HEK293 (cell line): ENCODE measurements around the gene LLGL2.

ENCODE experiments used
- CTCF ChIA-PET: fragments of 350-600 bp; formaldehyde crosslinking; extraction: SDS; loops from one replicate; lab custom pipeline; 2021; ENCODE audit warnings: antibody characterized with exemption; lab: Yijun Ruan, JAX
- POLR2A ChIA-PET: fragments of 300-600 bp; formaldehyde crosslinking; extraction: SDS; loops from one replicate; lab custom pipeline; 2020; ENCODE audit warnings: antibody characterized with exemption, inconsistent platforms; lab: Yijun Ruan, JAX
- H3K27ac ChIP-seq: fragments of 200-500 bp; sonication (Bioruptor generic); 2 replicates; pipeline ENCODE4 v1.5.1; 2014; ENCODE audit warnings: low read depth, low read length, control low read depth, inconsistent platforms; ENCODE audit errors: extremely low read depth
- H3K36me3 ChIP-seq, 2 experiments: fragments of 200-500 bp in 1 of 2; sonication (Bioruptor generic) in 1 of 2; 1 replicate in 1 of 2; 2 replicates in 1 of 2; pipeline ENCODE4 v1.5.1; 2014 to 2017; ENCODE audit warnings: inconsistent platforms in 2 of 2, low read length in 2 of 2; ENCODE audit not compliant: control insufficient read depth in 2 of 2, insufficient read depth in 1 of 2
- H3K4me1 ChIP-seq: fragments of 200-500 bp; sonication (Bioruptor generic); 2 replicates; pipeline ENCODE4 v1.5.1; 2014; ENCODE audit warnings: mild to moderate bottlenecking, low read length, inconsistent platforms; ENCODE audit not compliant: control insufficient read depth, insufficient read depth
- H3K4me3 ChIP-seq: 2 replicates; pipeline ENCODE4 v1.5.1; 2011; ENCODE audit warnings: low read depth, mild to moderate bottlenecking, control low read depth, low read length, moderate library complexity
- H3K9me3 ChIP-seq: fragments of 200-500 bp; sonication (Bioruptor generic); 2 replicates; pipeline ENCODE4 v1.5.1; 2014; ENCODE audit warnings: low read depth, low read length, inconsistent platforms; ENCODE audit not compliant: control insufficient read depth, insufficient read depth
- GLI2 ChIP-seq: fragments of 450-650 bp; formaldehyde crosslinking; IDR thresholded peaks from 2 replicates; pipeline ENCODE4; 2017; ENCODE audit warnings: missing biosample characterization, missing genetic modification characterization, low read depth, borderline replicate concordance
- GLIS1 ChIP-seq: fragments of 450-650 bp; formaldehyde crosslinking; IDR thresholded peaks from 2 replicates; pipeline ENCODE4 v1.5.1; 2016; ENCODE audit warnings: missing biosample characterization, missing genetic modification characterization
- KLF7 ChIP-seq: fragments of 450-650 bp; formaldehyde crosslinking; IDR thresholded peaks from 2 replicates; pipeline ENCODE4 v1.5.1; 2016; ENCODE audit warnings: missing biosample characterization, missing genetic modification characterization, borderline replicate concordance
- SCRT2 ChIP-seq: fragments of 450-650 bp; formaldehyde crosslinking; IDR thresholded peaks from 2 replicates; pipeline ENCODE4 v1.5.1; 2016; ENCODE audit warnings: missing biosample characterization, missing genetic modification characterization
- SP7 ChIP-seq: fragments of 450-650 bp; formaldehyde crosslinking; IDR thresholded peaks from 2 replicates; pipeline ENCODE4 v1.5.1; 2016; ENCODE audit warnings: missing biosample characterization, missing genetic modification characterization
- ZNF112 ChIP-seq: fragments of 450-650 bp; formaldehyde crosslinking; IDR thresholded peaks from 2 replicates; pipeline ENCODE4 v1.5.0; 2017; ENCODE audit warnings: missing biosample characterization, missing genetic modification characterization
- ZNF23 ChIP-seq: fragments of 450-650 bp; formaldehyde crosslinking; IDR thresholded peaks from 2 replicates; pipeline ENCODE4 v1.5.1; 2016; ENCODE audit warnings: missing biosample characterization, missing genetic modification characterization, borderline replicate concordance
- ZNF404 ChIP-seq: fragments of 450-650 bp; formaldehyde crosslinking; IDR thresholded peaks from 2 replicates; pipeline ENCODE4 v1.5.1; 2017; ENCODE audit warnings: missing biosample characterization, missing genetic modification characterization
- ZNF530 ChIP-seq: fragments of 450-650 bp; formaldehyde crosslinking; IDR thresholded peaks from 2 replicates; pipeline ENCODE4 v1.5.1; 2016; ENCODE audit warnings: low read depth, missing biosample characterization, missing genetic modification characterization
- ZNF560 ChIP-seq: fragments of 450-650 bp; formaldehyde crosslinking; IDR thresholded peaks from 2 replicates; pipeline ENCODE4 v1.5.1; 2017; ENCODE audit warnings: missing biosample characterization, missing genetic modification characterization, borderline replicate concordance
- ZNF623 ChIP-seq: fragments of 450-650 bp; formaldehyde crosslinking; IDR thresholded peaks from 2 replicates; pipeline ENCODE4 v1.5.1; 2016; ENCODE audit warnings: missing biosample characterization, missing genetic modification characterization
- ZNF626 ChIP-seq: fragments of 450-650 bp; sonication (Bioruptor Pico); formaldehyde crosslinking; IDR thresholded peaks from 2 replicates; pipeline ENCODE4 v1.5.1; 2018; ENCODE audit warnings: missing biosample characterization, missing genetic modification characterization, inconsistent platforms
- TF ChIP-seq, protein P1 (sequence below): fragments of 450-650 bp; formaldehyde crosslinking; IDR thresholded peaks from 2 replicates; pipeline ENCODE4 v1.5.1; 2016; ENCODE audit warnings: missing biosample characterization, missing genetic modification characterization
- TF ChIP-seq, protein P2 (sequence below): fragments of 450-650 bp; formaldehyde crosslinking; IDR thresholded peaks from 2 replicates; pipeline ENCODE4 v1.5.1; 2016; ENCODE audit warnings: missing biosample characterization, missing genetic modification characterization
- TF ChIP-seq, protein P3 (sequence below): fragments of 450-650 bp; formaldehyde crosslinking; IDR thresholded peaks from 2 replicates; pipeline ENCODE4 v1.5.1; 2016; ENCODE audit warnings: missing biosample characterization, missing genetic modification characterization

LLGL2 gene

DNA sequence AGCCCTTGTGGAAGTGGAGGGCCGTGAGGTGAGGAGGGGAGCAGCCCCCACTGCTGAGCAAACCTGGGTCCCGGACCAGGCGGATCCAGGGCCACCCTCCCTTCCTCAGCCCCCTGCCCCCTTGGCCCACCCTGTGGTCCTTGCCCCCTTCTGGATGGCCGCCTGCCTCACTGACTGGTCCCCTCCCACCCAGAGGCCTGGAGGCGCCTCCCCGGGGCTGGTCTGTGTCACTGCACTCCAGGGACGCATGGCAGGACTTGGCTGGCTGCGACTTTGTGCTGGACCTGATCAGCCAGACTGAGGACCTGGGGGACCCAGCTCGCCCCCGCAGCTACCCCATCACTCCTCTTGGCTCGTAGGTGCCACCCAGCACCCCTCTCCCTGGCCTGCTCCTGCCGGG is 88.5 kb downstream of the LLGL2 start:
- Histone ChIP-seq H3K4me1 (no peaks in the 10 kb centered on the region), H3K27ac (no peak overlapping the region), H3K36me3 (no peaks in the 10 kb centered on the region), H3K9me3 (no peaks in the 10 kb centered on the region), H3K4me3 (no peak overlapping the region)
- POLR2A ChIA-PET: interaction anchor here (0.8 kb wide), 1 partner anchor 16 kb away, joined by 3 read pairs; no protein-coding TSS in a partner anchor
- CTCF ChIA-PET: interaction anchor here (0.5 to 10.3 kb wide), 10 partner anchors 13 to 136 kb away, joined by 3 to 102 read pairs (median 4); partner anchors contain the start of gene SMIM5
- TF ChIP-seq GLI2 (tag by site-specific recombination): no peak
- TF ChIP-seq SP7 (tag by site-specific recombination): no peak
- no peak for TF ChIP-seq ZNF530
- no peak for TF ChIP-seq ZNF404 (tag by site-specific recombination)
- TF ChIP-seq GLIS1 (tag by site-specific recombination): 0 out of 2 replicates have a peak, but pooled peaks have one; percentile 10
- no peak for TF ChIP-seq KLF7
- TF ChIP-seq, protein P1, sequence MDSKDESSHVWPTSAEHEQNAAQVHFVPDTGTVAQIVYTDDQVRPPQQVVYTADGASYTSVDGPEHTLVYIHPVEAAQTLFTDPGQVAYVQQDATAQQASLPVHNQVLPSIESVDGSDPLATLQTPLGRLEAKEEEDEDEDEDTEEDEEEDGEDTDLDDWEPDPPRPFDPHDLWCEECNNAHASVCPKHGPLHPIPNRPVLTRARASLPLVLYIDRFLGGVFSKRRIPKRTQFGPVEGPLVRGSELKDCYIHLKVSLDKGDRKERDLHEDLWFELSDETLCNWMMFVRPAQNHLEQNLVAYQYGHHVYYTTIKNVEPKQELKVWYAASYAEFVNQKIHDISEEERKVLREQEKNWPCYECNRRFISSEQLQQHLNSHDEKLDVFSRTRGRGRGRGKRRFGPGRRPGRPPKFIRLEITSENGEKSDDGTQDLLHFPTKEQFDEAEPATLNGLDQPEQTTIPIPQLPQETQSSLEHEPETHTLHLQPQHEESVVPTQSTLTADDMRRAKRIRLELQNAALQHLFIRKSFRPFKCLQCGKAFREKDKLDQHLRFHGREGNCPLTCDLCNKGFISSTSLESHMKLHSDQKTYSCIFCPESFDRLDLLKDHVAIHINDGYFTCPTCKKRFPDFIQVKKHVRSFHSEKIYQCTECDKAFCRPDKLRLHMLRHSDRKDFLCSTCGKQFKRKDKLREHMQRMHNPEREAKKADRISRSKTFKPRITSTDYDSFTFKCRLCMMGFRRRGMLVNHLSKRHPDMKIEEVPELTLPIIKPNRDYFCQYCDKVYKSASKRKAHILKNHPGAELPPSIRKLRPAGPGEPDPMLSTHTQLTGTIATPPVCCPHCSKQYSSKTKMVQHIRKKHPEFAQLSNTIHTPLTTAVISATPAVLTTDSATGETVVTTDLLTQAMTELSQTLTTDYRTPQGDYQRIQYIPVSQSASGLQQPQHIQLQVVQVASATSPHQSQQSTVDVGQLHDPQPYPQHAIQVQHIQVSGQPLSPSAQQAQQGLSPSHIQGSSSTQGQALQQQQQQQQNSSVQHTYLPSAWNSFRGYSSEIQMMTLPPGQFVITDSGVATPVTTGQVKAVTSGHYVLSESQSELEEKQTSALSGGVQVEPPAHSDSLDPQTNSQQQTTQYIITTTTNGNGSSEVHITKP (tag by site-specific recombination): no peak

DNA sequence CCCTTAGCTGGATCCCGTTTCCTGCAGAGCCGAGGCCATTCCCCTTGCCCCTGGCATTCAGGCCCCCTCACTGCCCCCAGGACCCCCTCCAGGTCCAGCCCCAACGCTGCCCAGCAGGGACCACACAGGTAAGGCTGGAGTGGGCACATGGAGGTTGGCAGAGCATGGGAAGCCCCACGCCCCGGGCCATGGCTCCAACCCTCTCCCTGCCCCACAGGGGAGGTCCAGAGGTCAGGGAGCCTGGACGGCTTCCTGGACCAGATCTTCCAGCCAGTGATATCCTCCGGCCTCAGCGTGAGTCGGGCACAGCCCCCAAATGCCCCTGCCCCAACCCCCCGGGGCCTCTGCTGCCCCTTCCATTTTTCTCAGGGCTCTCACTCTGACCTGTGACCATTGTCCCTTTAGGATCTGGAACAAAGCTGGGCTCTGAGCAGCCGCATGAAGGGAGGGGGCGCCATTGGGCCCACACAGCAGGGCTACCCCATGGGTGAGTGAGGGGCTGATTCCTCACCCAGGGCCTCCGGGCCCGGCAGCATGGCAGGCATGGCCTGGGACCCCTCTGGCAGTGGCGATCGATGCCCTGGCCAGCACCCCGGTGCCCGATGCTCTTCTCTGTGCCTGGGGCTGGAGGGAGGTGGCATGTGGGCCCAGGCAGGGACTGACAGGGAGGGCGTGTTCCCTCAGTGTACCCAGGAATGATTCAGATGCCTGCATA is 89.2 kb downstream of the LLGL2 start:
- ChIA-PET CTCF (interaction anchor here (0.5 to 10.3 kb wide), 12 partner anchors 14 to 135 kb away, joined by 3 to 102 read pairs (median 5); partner anchors contain the start of gene SMIM5), POLR2A (no interaction called here)

DNA sequence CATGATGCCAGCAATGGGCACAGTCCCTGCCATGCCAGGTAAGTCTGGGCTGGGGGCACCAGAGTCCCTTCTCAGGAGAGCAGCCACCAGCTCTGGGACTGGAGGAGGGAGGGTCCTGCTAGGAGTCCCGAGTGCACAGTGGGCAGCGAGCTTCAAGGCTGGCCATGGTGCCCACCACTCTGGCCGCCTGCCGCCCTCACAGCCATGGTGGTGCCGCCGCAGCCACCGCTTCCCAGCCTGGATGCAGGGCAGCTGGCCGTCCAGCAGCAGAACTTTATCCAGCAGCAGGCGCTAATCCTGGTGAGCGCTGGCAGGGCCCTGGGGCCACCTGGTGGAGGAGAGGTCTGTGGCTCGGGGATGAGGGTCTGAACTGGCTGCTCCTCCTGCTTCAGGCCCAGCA is 89.8 kb downstream of the LLGL2 start:
- no peak overlapping the region for H3K4me3 ChIP-seq
- TF ChIP-seq ZNF560 (tag by site-specific recombination) (no peak), ZNF626 (tag by site-specific recombination) (no peak), ZNF623 (tag by site-specific recombination) (peak; percentile 46; the same call in 1 of the 2 replicates), SCRT2 (tag by site-specific recombination) (no peak), ZNF112 (no peak)
- TF ChIP-seq, protein P2, sequence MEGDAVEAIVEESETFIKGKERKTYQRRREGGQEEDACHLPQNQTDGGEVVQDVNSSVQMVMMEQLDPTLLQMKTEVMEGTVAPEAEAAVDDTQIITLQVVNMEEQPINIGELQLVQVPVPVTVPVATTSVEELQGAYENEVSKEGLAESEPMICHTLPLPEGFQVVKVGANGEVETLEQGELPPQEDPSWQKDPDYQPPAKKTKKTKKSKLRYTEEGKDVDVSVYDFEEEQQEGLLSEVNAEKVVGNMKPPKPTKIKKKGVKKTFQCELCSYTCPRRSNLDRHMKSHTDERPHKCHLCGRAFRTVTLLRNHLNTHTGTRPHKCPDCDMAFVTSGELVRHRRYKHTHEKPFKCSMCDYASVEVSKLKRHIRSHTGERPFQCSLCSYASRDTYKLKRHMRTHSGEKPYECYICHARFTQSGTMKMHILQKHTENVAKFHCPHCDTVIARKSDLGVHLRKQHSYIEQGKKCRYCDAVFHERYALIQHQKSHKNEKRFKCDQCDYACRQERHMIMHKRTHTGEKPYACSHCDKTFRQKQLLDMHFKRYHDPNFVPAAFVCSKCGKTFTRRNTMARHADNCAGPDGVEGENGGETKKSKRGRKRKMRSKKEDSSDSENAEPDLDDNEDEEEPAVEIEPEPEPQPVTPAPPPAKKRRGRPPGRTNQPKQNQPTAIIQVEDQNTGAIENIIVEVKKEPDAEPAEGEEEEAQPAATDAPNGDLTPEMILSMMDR (tag by site-specific recombination): peak; percentile 56
- TF ChIP-seq, protein P3, sequence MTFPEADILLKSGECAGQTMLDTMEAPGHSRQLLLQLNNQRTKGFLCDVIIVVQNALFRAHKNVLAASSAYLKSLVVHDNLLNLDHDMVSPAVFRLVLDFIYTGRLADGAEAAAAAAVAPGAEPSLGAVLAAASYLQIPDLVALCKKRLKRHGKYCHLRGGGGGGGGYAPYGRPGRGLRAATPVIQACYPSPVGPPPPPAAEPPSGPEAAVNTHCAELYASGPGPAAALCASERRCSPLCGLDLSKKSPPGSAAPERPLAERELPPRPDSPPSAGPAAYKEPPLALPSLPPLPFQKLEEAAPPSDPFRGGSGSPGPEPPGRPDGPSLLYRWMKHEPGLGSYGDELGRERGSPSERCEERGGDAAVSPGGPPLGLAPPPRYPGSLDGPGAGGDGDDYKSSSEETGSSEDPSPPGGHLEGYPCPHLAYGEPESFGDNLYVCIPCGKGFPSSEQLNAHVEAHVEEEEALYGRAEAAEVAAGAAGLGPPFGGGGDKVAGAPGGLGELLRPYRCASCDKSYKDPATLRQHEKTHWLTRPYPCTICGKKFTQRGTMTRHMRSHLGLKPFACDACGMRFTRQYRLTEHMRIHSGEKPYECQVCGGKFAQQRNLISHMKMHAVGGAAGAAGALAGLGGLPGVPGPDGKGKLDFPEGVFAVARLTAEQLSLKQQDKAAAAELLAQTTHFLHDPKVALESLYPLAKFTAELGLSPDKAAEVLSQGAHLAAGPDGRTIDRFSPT (tag by site-specific recombination): peak; percentile 36
- ChIA-PET POLR2A (no interaction called here), CTCF (interaction anchor here (0.6 to 10.3 kb wide), 8 partner anchors 15 to 135 kb away, joined by 3 to 102 read pairs (median 5); partner anchors contain the start of gene SMIM5)
- H3K9me3 ChIP-seq: no peaks in the 10 kb centered on the region
- H3K36me3 ChIP-seq: no peaks in the 10 kb centered on the region
- H3K4me1 ChIP-seq: no peaks in the 10 kb centered on the region
- H3K27ac ChIP-seq: no peak overlapping the region

More for the DNA sequence above, 89.2 kb downstream of the LLGL2 start:
- no peak for TF ChIP-seq ZNF23 (tag by site-specific recombination)
- Histone ChIP-seq H3K4me1 (no peaks in the 10 kb centered on the region), H3K9me3 (no peaks in the 10 kb centered on the region), H3K4me3 (no peak overlapping the region), H3K36me3 (no peaks in the 10 kb centered on the region), H3K27ac (no peak overlapping the region)
